ENCODE results near the gene C1orf53. TPM values are rescaled to one million over a fixed set of nuclear protein-coding genes. Genes with fewer than 3 reads are reported as not detected.

C1orf53 gene
- total RNA-seq, 4 donors from 2014 or later: 0.83 to 10.2 (median 2.9) TPM

- intact Hi-C loops (cut with DNase I; ENCODE audit: low total_unique reads): no loop called here
- WGBS, 2 donors: 67 to 72% methylated on average over 11 of the region's 11 CpGs
These were observed 1.8 kb downstream of the C1orf53 start for GRCh38 chr1:197904126-197904787.

DNA sequence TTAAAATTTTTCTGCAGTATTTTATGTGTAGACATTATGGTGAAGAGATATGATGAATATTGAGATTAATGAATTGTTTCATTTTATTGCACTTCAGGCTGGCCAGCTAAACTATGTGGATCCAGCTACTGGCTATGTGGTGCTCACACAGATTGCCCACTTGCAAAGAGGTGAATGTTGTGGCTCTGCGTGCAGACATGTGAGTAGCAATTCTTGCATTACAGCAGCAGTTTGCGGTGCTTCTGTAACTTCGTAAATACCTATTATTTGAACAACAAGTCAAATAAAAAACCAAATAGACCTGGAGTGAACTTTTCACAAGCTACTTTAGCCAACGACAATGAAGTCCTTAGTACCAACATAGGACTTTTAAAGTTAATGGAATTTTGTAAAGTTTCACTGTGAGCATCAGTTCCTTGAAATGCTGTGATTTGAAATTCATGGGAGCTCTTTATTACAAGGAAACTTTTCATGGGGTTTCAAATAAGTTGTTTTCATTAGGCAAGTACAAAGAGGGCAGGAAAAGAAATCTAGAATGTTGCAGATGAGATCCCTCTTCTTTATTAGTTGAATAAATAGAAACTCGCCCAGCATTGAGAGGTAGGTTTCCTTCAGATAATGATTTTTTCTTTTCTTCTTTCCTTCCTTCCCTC, 3.4 kb downstream of the C1orf53 start:
- no peak for DNase-seq (ENCODE audit: low spot score in 2 of 2)
- 60 to 62% methylated on average over 5 of the region's 5 CpGs for WGBS, 2 donors
- TF ChIP-seq POLR2A (IDR thresholded peaks at IDR 0.05) (no peak), CTCF (IDR thresholded peaks at IDR 0.05) (no peak)
- no peak overlapping the region for H3K4me3 ChIP-seq (ENCODE audit: low read depth, poor library complexity, severe bottlenecking)
- intact Hi-C loops (cut with DNase I; ENCODE audit: low total_unique reads): no loop called here

More at GRCh38 chr1:197904126-197904787, 1.8 kb downstream of the C1orf53 start:
- H3K4me3 ChIP-seq (ENCODE audit: low read depth, poor library complexity, severe bottlenecking): no peak overlapping the region
- TF ChIP-seq CTCF (IDR thresholded peaks at IDR 0.05): no peak
- no peak for TF ChIP-seq POLR2A (IDR thresholded peaks at IDR 0.05)
- no peak for DNase-seq (ENCODE audit: low spot score in 2 of 2)

DNA sequence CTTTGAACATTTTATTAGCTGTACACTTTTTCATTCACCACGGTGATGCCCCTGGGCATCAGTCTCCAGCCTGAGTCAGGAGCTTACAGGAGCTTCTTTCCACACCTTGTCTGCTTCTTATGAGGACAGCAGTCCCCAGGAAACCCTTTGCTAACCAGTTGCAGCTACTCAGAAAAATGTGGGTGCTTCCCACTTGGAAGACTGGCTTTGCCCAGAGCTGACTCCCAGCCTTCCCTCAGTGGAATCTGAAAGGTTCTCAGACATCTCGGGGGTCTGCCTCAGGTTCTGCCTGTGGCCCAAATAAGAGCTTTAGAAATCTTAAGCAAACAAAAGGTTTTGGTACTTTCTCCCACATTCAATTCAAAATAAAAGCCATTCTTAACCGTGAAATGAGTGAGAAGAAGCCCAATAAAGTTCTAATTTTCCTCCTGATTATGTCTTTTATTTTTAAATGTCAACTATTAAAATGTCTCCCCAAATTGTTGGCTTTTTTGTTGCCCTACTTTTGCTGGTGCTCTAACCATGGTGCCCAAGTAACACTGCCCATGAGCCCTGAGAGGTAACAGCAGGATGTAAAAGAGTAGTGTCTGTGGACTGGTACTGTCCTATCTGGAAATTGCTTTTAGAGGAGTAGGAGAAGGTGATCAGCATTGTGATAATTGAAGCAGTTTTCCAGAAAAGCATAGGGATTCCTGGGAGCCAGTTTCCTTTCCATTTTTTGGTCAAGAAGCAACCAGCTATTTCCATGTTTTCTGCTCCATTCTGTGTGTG, 5.6 kb downstream of the C1orf53 start:
- H3K4me3 ChIP-seq (ENCODE audit: low read depth, poor library complexity, severe bottlenecking): no peak overlapping the region
- WGBS, 2 donors: 40 to 41% methylated on average over 3 of the region's 3 CpGs
- intact Hi-C loops (cut with DNase I; ENCODE audit: low total_unique reads): no loop called here
- no peak for DNase-seq (ENCODE audit: low spot score in 2 of 2)
- no peak for TF ChIP-seq CTCF (IDR thresholded peaks at IDR 0.05)
- no peak for TF ChIP-seq POLR2A (IDR thresholded peaks at IDR 0.05)

- 5% methylated on average over 14 of the region's 14 CpGs for WGBS, 2 donors
- intact Hi-C loops (cut with DNase I; ENCODE audit: low total_unique reads): no loop called here
- H3K4me3 ChIP-seq (ENCODE audit: low read depth, poor library complexity, severe bottlenecking): no peak overlapping the region
- DNase-seq (ENCODE audit: low spot score in 2 of 2): no peak
- TF ChIP-seq POLR2A (IDR thresholded peaks at IDR 0.05) (no peak), CTCF (IDR thresholded peaks at IDR 0.05) (no peak)
These were observed 6.3 kb downstream of the C1orf53 start for GRCh38 chr1:197908716-197909220.

- H3K4me3 ChIP-seq (ENCODE audit: low read depth, poor library complexity, severe bottlenecking): no peak overlapping the region
- TF ChIP-seq POLR2A (IDR thresholded peaks at IDR 0.05) (no peak), CTCF (IDR thresholded peaks at IDR 0.05) (no peak)
- intact Hi-C loops (cut with DNase I; ENCODE audit: low total_unique reads): no loop called here
- DNase-seq (ENCODE audit: low spot score in 2 of 2): no peak
- 15 to 22% methylated on average over 8 of the region's 8 CpGs for WGBS, 2 donors
These were observed 7.0 kb downstream of the C1orf53 start for GRCh38 chr1:197909384-197909783.
